NCI-H2107 (cell line): ENCODE data around the gene RFX3.
A peak's percentile ranks its signal among the peaks of the same experiment; 100 is the strongest.

Experiments
- DNase-seq: peaks from one replicate; lab custom pipeline; 2025; lab: John Stamatoyannopoulos, UW

Gene RFX3

GRCh38 chr9:3271581-3271980, 254.2 kb downstream of the RFX3 start:
- no peak for DNase-seq

- DNase-seq, result no peak
Measured at GRCh38 chr9:3271157-3271556, 254.6 kb downstream of the RFX3 start.

- no peak for DNase-seq
Measured at GRCh38 chr9:3268223-3268622, 257.6 kb downstream of the RFX3 start.

GRCh38 chr9:3263698-3264097, 262.1 kb downstream of the RFX3 start:
- no peak for DNase-seq

- DNase-seq, result no peak
Measured at GRCh38 chr9:3262826-3263529, 262.8 kb downstream of the RFX3 start.

GRCh38 chr9:3261484-3261883, 264.3 kb downstream of the RFX3 start:
- DNase-seq, result no peak

GRCh38 chr9:3256571-3257330, 269.1 kb downstream of the RFX3 start:
- DNase-seq, result no peak

- no peak for DNase-seq
Measured at GRCh38 chr9:3251309-3251708, 274.5 kb downstream of the RFX3 start.

- DNase-seq, result no peak
Measured at GRCh38 chr9:3250741-3251140, 275.1 kb downstream of the RFX3 start.

GRCh38 chr9:3247211-3247610, 278.6 kb downstream of the RFX3 start:
- DNase-seq, result no peak

- DNase-seq, result no peak
Measured at GRCh38 chr9:3246241-3246640, 279.6 kb downstream of the RFX3 start.

- no peak for DNase-seq
Measured at GRCh38 chr9:3244963-3245653, 280.7 kb downstream of the RFX3 start.

GRCh38 chr9:3243683-3244082, 282.1 kb downstream of the RFX3 start:
- DNase-seq, result no peak

- DNase-seq, result no peak
Measured at GRCh38 chr9:3241290-3241689, 284.5 kb downstream of the RFX3 start.

- DNase-seq, result peak; percentile 13
Measured at GRCh38 chr9:3240656-3241268, 285.0 kb downstream of the RFX3 start.

- no peak for DNase-seq
Measured at GRCh38 chr9:3239240-3239639, 286.6 kb downstream of the RFX3 start.

GRCh38 chr9:3238236-3238635, 287.6 kb downstream of the RFX3 start:
- no peak for DNase-seq

- DNase-seq, result no peak
Measured at GRCh38 chr9:3237121-3237520, 288.7 kb downstream of the RFX3 start.

- no peak for DNase-seq
Measured at GRCh38 chr9:3235497-3235896, 290.3 kb downstream of the RFX3 start.

GRCh38 chr9:3224931-3225330, 300.9 kb downstream of the RFX3 start:
- DNase-seq, result no peak

- no peak for DNase-seq
Measured at GRCh38 chr9:3215658-3216057, 310.1 kb downstream of the RFX3 start.

- no peak for DNase-seq
Measured at GRCh38 chr9:3214741-3215140, 311.1 kb downstream of the RFX3 start.
